NCI-H446 treated with DMSO at 0.1 percent for 48 hours (cell line): Measurements from ENCODE around the gene CELF5.
"Not testable (repeated sequence)": the region's sequence is repeated elsewhere in the genome, so short reads cannot be mapped to it uniquely, and the experiment has no call there.

Source experiments
- DNase-seq: peaks from one replicate; lab custom pipeline; 2025; lab: John Stamatoyannopoulos, UW

CELF5 gene

GRCh38 chr19:3274245-3274941 is 49.9 kb downstream of the CELF5 start:
- no peak for DNase-seq

GRCh38 chr19:3274942-3275582 is 50.6 kb downstream of the CELF5 start:
- no peak for DNase-seq

- peak; percentile 57 for DNase-seq
These were observed 51.3 kb downstream of the CELF5 start for GRCh38 chr19:3275583-3276340.

GRCh38 chr19:3276341-3276799 is 51.9 kb downstream of the CELF5 start:
- no peak for DNase-seq

- no peak for DNase-seq
These were observed 53.2 kb downstream of the CELF5 start for GRCh38 chr19:3277649-3278048.

GRCh38 chr19:3278294-3278693 is 53.8 kb downstream of the CELF5 start:
- no peak for DNase-seq

- no peak for DNase-seq
These were observed 54.3 kb downstream of the CELF5 start for GRCh38 chr19:3278749-3279148.

GRCh38 chr19:3279306-3279705 is 54.8 kb downstream of the CELF5 start:
- no peak for DNase-seq

- no peak for DNase-seq
These were observed 56.6 kb downstream of the CELF5 start for GRCh38 chr19:3281026-3281425.

- no peak for DNase-seq
These were observed 57.7 kb downstream of the CELF5 start for GRCh38 chr19:3282155-3282554.

- no peak for DNase-seq
These were observed 58.1 kb downstream of the CELF5 start for GRCh38 chr19:3282564-3282963.

GRCh38 chr19:3283246-3283751 is 58.8 kb downstream of the CELF5 start:
- DNase-seq = no peak

GRCh38 chr19:3283886-3284657 is 59.6 kb downstream of the CELF5 start:
- no peak for DNase-seq

- no peak for DNase-seq
These were observed 60.5 kb downstream of the CELF5 start for GRCh38 chr19:3284759-3285646.

- DNase-seq = no peak
These were observed 61.3 kb downstream of the CELF5 start for GRCh38 chr19:3285647-3286176.

GRCh38 chr19:3287814-3288213 is 63.4 kb downstream of the CELF5 start:
- no peak for DNase-seq

GRCh38 chr19:3288437-3288836 is 64.0 kb downstream of the CELF5 start:
- not testable (repeated sequence) for DNase-seq

- no peak for DNase-seq
These were observed 65.6 kb downstream of the CELF5 start for GRCh38 chr19:3289971-3290569.

GRCh38 chr19:3290858-3291257 is 66.4 kb downstream of the CELF5 start:
- not testable (repeated sequence) for DNase-seq

- no peak for DNase-seq
These were observed 67.2 kb downstream of the CELF5 start for GRCh38 chr19:3291644-3292043.
